SK-N-SH (cell line): ENCODE results near the gene LMX1A. TPM values are rescaled to one million over a fixed set of nuclear protein-coding genes. Genes with fewer than 3 reads are reported as not detected.

Experiments used
- CTCF ChIA-PET: fragments of 300-600, 350-600 bp; formaldehyde crosslinking; extraction: SDS; loops from one replicate; lab custom pipeline; 2021; lab: Yijun Ruan, JAX
- POLR2A ChIA-PET: fragments of 350-600 bp; sonication (Branson Sonifier 250); formaldehyde crosslinking; extraction: SDS; loops from one replicate; lab custom pipeline; 2020; ENCODE audit warnings: antibody characterized with exemption, inconsistent platforms; lab: Yijun Ruan, JAX
- DNase-seq: peaks from one replicate; pipeline ENCODE4 v3.0.0; 2012
- H2AFZ ChIP-seq: fragments of 200-600 bp; sonication (generic); 2 replicates; pipeline ENCODE4 v1.8.1; 2016; ENCODE audit warnings: antibody characterized with exemption, mild to moderate bottlenecking, low read depth
- H3F3A ChIP-seq: fragments of 200-600 bp; sonication (generic); replicated peaks from 2 replicates; pipeline ENCODE3; 2016; ENCODE audit warnings: antibody characterized with exemption, mild to moderate bottlenecking; ENCODE audit not compliant: insufficient read depth
- H3K27ac ChIP-seq, 2 experiments: fragments of 200-500 bp in 1 of 2; fragments of 200-600 bp in 1 of 2; sonication (Bioruptor generic) in 1 of 2; sonication (generic), shearing (Covaris generic) in 1 of 2; 2 replicates each; pipeline versions ENCODE4 v1.5.1 to v1.6.1; 2014 to 2016; ENCODE audit warnings: low read depth in 2 of 2, inconsistent platforms in 1 of 2, low read length in 1 of 2, mild to moderate bottlenecking in 1 of 2, mixed read lengths in 1 of 2
- H3K27me3 ChIP-seq: fragments of 200-600 bp; sonication (generic), shearing (Covaris generic); 2 replicates; pipeline ENCODE4 v1.6.1; 2016; ENCODE audit warnings: mixed run types; ENCODE audit not compliant: insufficient read depth
- H3K36me3 ChIP-seq, 2 experiments: fragments of 200-500 bp in 1 of 2; fragments of 200-600 bp in 1 of 2; sonication (Bioruptor generic) in 1 of 2; sonication (generic) in 1 of 2; replicated peaks in 1 of 2; 2 replicates each; pipeline versions ENCODE3 to v1.5.1; 2014 to 2016; ENCODE audit warnings: low read length in 1 of 2, mild to moderate bottlenecking in 1 of 2; ENCODE audit not compliant: insufficient read depth in 2 of 2, control insufficient read depth in 1 of 2
- H3K4me1 ChIP-seq, 2 experiments: fragments of 200-500 bp in 1 of 2; fragments of 200-600 bp in 1 of 2; sonication (Bioruptor generic) in 1 of 2; sonication (generic), shearing (Covaris generic) in 1 of 2; 2 replicates each; pipeline versions ENCODE4 v1.5.1 to v1.6.1; 2014 to 2016; ENCODE audit warnings: low read depth in 1 of 2, low read length in 1 of 2, mixed run types in 1 of 2; ENCODE audit not compliant: insufficient read depth in 2 of 2, control insufficient read depth in 1 of 2
- H3K4me2 ChIP-seq: fragments of 200-600 bp; sonication (generic), shearing (Covaris generic); 2 replicates; pipeline ENCODE4 v1.6.1; 2017; ENCODE audit warnings: mixed run types
- H3K4me3 ChIP-seq, 2 experiments: fragments of 200-500 bp in 1 of 2; fragments of 200-600 bp in 1 of 2; sonication (Bioruptor generic) in 1 of 2; sonication (generic), shearing (Covaris generic) in 1 of 2; 2 replicates each; pipeline versions ENCODE4 v1.5.1 to v1.8.1; 2014 to 2016; ENCODE audit warnings: low read depth in 2 of 2, inconsistent platforms in 1 of 2, low read length in 1 of 2, mild to moderate bottlenecking in 1 of 2, mixed read lengths in 1 of 2, moderate library complexity in 1 of 2
- H3K79me2 ChIP-seq: fragments of 200-600 bp; sonication (generic); 2 replicates; pipeline ENCODE4 v1.8.1; 2017; ENCODE audit warnings: mild to moderate bottlenecking; ENCODE audit not compliant: insufficient read depth
- H3K9ac ChIP-seq: fragments of 200-600 bp; sonication (generic); 2 replicates; pipeline ENCODE4 v1.6.1; 2017; ENCODE audit warnings: mixed run types
- H3K9me2 ChIP-seq: fragments of 200-600 bp; sonication (generic); 2 replicates; pipeline ENCODE4 v1.6.1; 2017; ENCODE audit warnings: mixed run types
- H3K9me3 ChIP-seq: fragments of 200-600 bp; sonication (generic); 2 replicates; pipeline ENCODE4 v1.6.1; 2017; ENCODE audit warnings: mixed run types, mild to moderate bottlenecking, moderate library complexity
- H4K20me1 ChIP-seq: fragments of 200-600 bp; sonication (generic); 2 replicates; pipeline ENCODE4 v1.6.1; 2017; ENCODE audit warnings: mild to moderate bottlenecking, mixed run types; ENCODE audit not compliant: insufficient read depth
- CHD2 ChIP-seq: fragments of 150-350 bp; IDR thresholded peaks from 2 replicates; pipeline ENCODE4 v1.6.1; 2018; ENCODE audit warnings: low read length; ENCODE audit not compliant: partially characterized antibody
- ELF1 ChIP-seq: IDR thresholded peaks from 2 replicates; pipeline ENCODE4 v1.4.0; 2012
- EP300 ChIP-seq, 2 experiments: IDR thresholded peaks; 2 replicates each; pipeline versions ENCODE4 v1.4.0 to v1.6.1; 2012; ENCODE audit warnings: borderline replicate concordance in 1 of 2, low read depth in 1 of 2, low read length in 1 of 2
- GATA2 ChIP-seq: sonication (generic); formaldehyde crosslinking; IDR thresholded peaks from 2 replicates; pipeline ENCODE4 v1.5.0; 2020; ENCODE audit warnings: mild to moderate bottlenecking, missing genetic modification reagents
- JUND ChIP-seq: IDR thresholded peaks from 2 replicates; pipeline ENCODE4 v1.4.0; 2012
- MAX ChIP-seq: IDR thresholded peaks from 2 replicates; pipeline ENCODE4 v1.4.0; 2012; ENCODE audit warnings: low read depth
- MEF2A ChIP-seq: IDR thresholded peaks from 2 replicates; pipeline ENCODE4 v1.4.0; 2012; ENCODE audit warnings: low read depth, borderline replicate concordance
- RAD21 ChIP-seq: IDR thresholded peaks from 2 replicates; pipeline ENCODE4 v1.6.1; 2012; ENCODE audit warnings: mild to moderate bottlenecking, low read length
- RCOR1 ChIP-seq: fragments of 150-350 bp; IDR thresholded peaks from 2 replicates; pipeline ENCODE4 v1.6.1; 2017; ENCODE audit warnings: antibody characterized with exemption, low read length
- RFX5 ChIP-seq: IDR thresholded peaks from 2 replicates; pipeline ENCODE4 v1.6.1; 2012; ENCODE audit warnings: mild to moderate bottlenecking, improper control_type of control experiment, low read length
- TAF1 ChIP-seq: IDR thresholded peaks from 2 replicates; pipeline ENCODE4 v1.6.1; 2012; ENCODE audit warnings: low read depth, mild to moderate bottlenecking, low read length, moderate library complexity, borderline replicate concordance
- TCF12 ChIP-seq: IDR thresholded peaks from 2 replicates; pipeline ENCODE4 v1.4.0; 2012
- TEAD4 ChIP-seq: IDR thresholded peaks from 2 replicates; pipeline ENCODE4 v1.4.0; 2012; ENCODE audit warnings: mild to moderate bottlenecking, borderline replicate concordance; ENCODE audit not compliant: insufficient read depth
- USF2 ChIP-seq: fragments of 150-350 bp; IDR thresholded peaks from 2 replicates; pipeline ENCODE4 v1.6.1; 2017; ENCODE audit warnings: antibody characterized with exemption, low read length, low read depth, borderline replicate concordance
- YY1 ChIP-seq: IDR thresholded peaks from 2 replicates; pipeline ENCODE4 v1.4.0; 2012; ENCODE audit warnings: low read depth, mild to moderate bottlenecking
- WGBS: methylation state at CpG from one replicate; pipeline ENCODE4 v1.1.6; 2017; ENCODE audit warnings: low lambda C conversion rate; 5-methylcytosine and 5-hydroxymethylcytosine counted together
- polyA plus RNA-seq, 3 experiments: library from polyadenylated mRNA; depleted of rRNA; stranded (reverse); fragments of >200 nt; gene quantifications; 2 replicates each; pipeline ENCODE4 v1.2.3, GENCODE V29; 2012
- TF ChIP-seq, protein P1 (sequence below): IDR thresholded peaks from 2 replicates; pipeline ENCODE4 v1.6.1; 2012; ENCODE audit warnings: mild to moderate bottlenecking, low read depth, low read length, moderate library complexity

Gene LMX1A
- polyA plus RNA-seq, 1 of the 3 experiments (the other 2 are of a cell fraction) = not detected

DNA sequence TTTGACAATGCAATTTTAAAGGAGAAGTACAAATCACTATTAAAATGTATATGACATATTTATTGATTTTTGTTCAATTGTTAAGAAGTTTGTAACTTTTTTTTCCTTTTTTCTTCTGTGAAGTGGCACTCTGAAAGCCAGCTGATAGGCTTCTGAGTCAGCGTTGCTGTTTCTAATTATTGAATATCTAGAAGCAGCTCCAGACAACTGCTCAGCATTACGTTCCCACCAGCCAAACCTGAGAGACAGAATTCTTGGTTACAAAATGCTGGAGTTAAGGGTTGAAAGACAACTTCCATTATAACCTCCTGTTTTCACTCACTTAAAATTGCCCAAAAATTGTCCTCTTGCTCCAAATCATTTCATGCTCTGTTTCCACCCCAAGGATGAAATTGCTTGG is 31.4 kb upstream of the LMX1A start:
- no peak for DNase-seq
- POLR2A ChIA-PET = interaction anchor here (0.6 kb wide), 1 partner anchor 220 kb away, joined by 4 read pairs; no protein-coding TSS in a partner anchor
- peaks cover 32% of the 10 kb centered on the region for H3K27me3 ChIP-seq
- H3K79me2 ChIP-seq = no peaks in the 10 kb centered on the region
- no peak overlapping the region for H3K27ac ChIP-seq
- H3K9me2 ChIP-seq = no peaks in the 10 kb centered on the region
- no peaks in the 10 kb centered on the region for H3K9me3 ChIP-seq
- 3% methylated on average over 2 of the region's 2 CpGs for WGBS
- peaks cover 0 to under 1% of the 10 kb centered on the region in 2 experiments; a peak in 1 of 4 replicates for H3K4me1 ChIP-seq
- TF ChIP-seq YY1 = no peak
- TF ChIP-seq TCF12 = peak; percentile 12; the same call in 1 of the 2 replicates
- H3K4me3 ChIP-seq = no peak overlapping the region
- H3K4me2 ChIP-seq = no peak overlapping the region
- H3K9ac ChIP-seq = no peak overlapping the region
- H4K20me1 ChIP-seq = no peaks in the 10 kb centered on the region
- peaks cover 3% of the 10 kb centered on the region for H3F3A ChIP-seq
- no peaks in the 10 kb centered on the region for H3K36me3 ChIP-seq
- CTCF ChIA-PET = interaction anchor here (0.6 to 2.8 kb wide), 4 partner anchors 20 to 1148 kb away, joined by 3 to 16 read pairs (median 8); no protein-coding TSS in a partner anchor
- H2AFZ ChIP-seq = no peak overlapping the region

DNA sequence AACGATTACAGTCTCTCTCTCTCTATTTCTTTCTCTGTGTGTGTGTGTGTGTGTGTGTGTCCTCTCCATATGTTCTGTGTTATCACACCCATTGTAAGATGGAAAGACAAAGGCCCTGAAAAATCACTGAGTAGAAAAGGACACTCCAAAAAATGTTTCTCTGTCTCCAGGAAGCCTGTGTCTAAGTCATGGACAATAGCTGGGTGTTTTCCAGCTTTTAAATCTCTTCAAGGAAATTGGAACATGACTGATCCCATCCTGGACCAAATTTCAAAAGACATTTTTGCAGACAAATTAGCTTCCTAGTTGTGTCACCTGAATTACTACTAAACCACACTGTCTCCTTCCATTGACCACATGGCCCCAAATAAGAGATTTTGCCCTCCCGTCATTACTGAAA is 31.0 kb upstream of the LMX1A start:
- H3K27me3 ChIP-seq = peaks cover 32% of the 10 kb centered on the region
- CTCF ChIA-PET = interaction anchor here (0.6 to 2.8 kb wide), 3 partner anchors 17 to 214 kb away, joined by 3 to 16 read pairs (median 3); no protein-coding TSS in a partner anchor
- no peak overlapping the region for H3K4me2 ChIP-seq

GRCh38 chr1:165383599-165384405 is 27.3 kb upstream of the LMX1A start:
- Histone ChIP-seq H3F3A (peaks cover 3% of the 10 kb centered on the region), H3K27ac (no peak overlapping the region), H3K79me2 (no peaks in the 10 kb centered on the region), H4K20me1 (no peaks in the 10 kb centered on the region), H3K4me1 (no peaks in the 10 kb centered on the region), H3K9ac (no peak overlapping the region), H3K4me2 (no peak overlapping the region), H3K27me3 (peaks cover 27% of the 10 kb centered on the region), H3K4me3 (no peak overlapping the region), H3K9me2 (no peaks in the 10 kb centered on the region), H2AFZ (no peak overlapping the region), H3K9me3 (no peaks in the 10 kb centered on the region), H3K36me3 (no peaks in the 10 kb centered on the region)
- no peak for DNase-seq
- WGBS = 28% methylated on average over 5 of the region's 5 CpGs
- CTCF ChIA-PET = interaction anchor here (1.5 to 6.7 kb wide), 5 partner anchors 9 to 218 kb away, joined by 3 to 59 read pairs (median 9); no protein-coding TSS in a partner anchor
- no peak for TF ChIP-seq RAD21
- TF ChIP-seq YY1 = no peak
- TF ChIP-seq TCF12 = no peak
- TF ChIP-seq JUND = no peak
- TF ChIP-seq RCOR1 = no peak
- no peak for TF ChIP-seq CHD2
- TF ChIP-seq, protein P1, sequence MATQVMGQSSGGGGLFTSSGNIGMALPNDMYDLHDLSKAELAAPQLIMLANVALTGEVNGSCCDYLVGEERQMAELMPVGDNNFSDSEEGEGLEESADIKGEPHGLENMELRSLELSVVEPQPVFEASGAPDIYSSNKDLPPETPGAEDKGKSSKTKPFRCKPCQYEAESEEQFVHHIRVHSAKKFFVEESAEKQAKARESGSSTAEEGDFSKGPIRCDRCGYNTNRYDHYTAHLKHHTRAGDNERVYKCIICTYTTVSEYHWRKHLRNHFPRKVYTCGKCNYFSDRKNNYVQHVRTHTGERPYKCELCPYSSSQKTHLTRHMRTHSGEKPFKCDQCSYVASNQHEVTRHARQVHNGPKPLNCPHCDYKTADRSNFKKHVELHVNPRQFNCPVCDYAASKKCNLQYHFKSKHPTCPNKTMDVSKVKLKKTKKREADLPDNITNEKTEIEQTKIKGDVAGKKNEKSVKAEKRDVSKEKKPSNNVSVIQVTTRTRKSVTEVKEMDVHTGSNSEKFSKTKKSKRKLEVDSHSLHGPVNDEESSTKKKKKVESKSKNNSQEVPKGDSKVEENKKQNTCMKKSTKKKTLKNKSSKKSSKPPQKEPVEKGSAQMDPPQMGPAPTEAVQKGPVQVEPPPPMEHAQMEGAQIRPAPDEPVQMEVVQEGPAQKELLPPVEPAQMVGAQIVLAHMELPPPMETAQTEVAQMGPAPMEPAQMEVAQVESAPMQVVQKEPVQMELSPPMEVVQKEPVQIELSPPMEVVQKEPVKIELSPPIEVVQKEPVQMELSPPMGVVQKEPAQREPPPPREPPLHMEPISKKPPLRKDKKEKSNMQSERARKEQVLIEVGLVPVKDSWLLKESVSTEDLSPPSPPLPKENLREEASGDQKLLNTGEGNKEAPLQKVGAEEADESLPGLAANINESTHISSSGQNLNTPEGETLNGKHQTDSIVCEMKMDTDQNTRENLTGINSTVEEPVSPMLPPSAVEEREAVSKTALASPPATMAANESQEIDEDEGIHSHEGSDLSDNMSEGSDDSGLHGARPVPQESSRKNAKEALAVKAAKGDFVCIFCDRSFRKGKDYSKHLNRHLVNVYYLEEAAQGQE = no peak
- TF ChIP-seq GATA2 (CRISPR knock-in tag) = no peak
- TF ChIP-seq EP300 (IDR thresholded peaks at IDR 0.05; ENCODE audit: borderline replicate concordance in 1 of 2, low read depth in 1 of 2, low read length in 1 of 2) = no peak
- no peak for TF ChIP-seq MEF2A
- TF ChIP-seq USF2 = no peak
- TF ChIP-seq TAF1 = no peak
- TF ChIP-seq MAX = no peak
- TF ChIP-seq RFX5 = no peak
- POLR2A ChIA-PET = no interaction called here

More for the DNA sequence above, 31.0 kb upstream of the LMX1A start:
- no peak for TF ChIP-seq TAF1
- TF ChIP-seq YY1 = no peak
- no peak for TF ChIP-seq TEAD4
- TF ChIP-seq GATA2 (CRISPR knock-in tag) = no peak
- TF ChIP-seq ELF1 = no peak
- TF ChIP-seq RCOR1 = no peak
- H3K9ac ChIP-seq = no peak overlapping the region
- no peaks in the 10 kb centered on the region for H3K9me2 ChIP-seq
- H3K36me3 ChIP-seq = no peaks in the 10 kb centered on the region
- POLR2A ChIA-PET = no interaction called here
- no peaks in the 10 kb centered on the region for H3K79me2 ChIP-seq
- no peaks in the 10 kb centered on the region for H4K20me1 ChIP-seq
- H2AFZ ChIP-seq = no peak overlapping the region
- WGBS = 45% methylated on average over 2 of the region's 2 CpGs
- H3K9me3 ChIP-seq = no peaks in the 10 kb centered on the region
- H3F3A ChIP-seq = peaks cover 3% of the 10 kb centered on the region
- no peak overlapping the region for H3K4me3 ChIP-seq
- no peaks in the 10 kb centered on the region for H3K4me1 ChIP-seq
- no peak for DNase-seq
- no peak overlapping the region for H3K27ac ChIP-seq
